ENCODE data around the gene DGCR8. TPM values are rescaled to one million over a fixed set of nuclear protein-coding genes. Genes with fewer than 3 reads are reported as not detected.

The DGCR8 gene
- polyA plus RNA-seq: 2.0 and 4.5 TPM in 2 replicates

DNA sequence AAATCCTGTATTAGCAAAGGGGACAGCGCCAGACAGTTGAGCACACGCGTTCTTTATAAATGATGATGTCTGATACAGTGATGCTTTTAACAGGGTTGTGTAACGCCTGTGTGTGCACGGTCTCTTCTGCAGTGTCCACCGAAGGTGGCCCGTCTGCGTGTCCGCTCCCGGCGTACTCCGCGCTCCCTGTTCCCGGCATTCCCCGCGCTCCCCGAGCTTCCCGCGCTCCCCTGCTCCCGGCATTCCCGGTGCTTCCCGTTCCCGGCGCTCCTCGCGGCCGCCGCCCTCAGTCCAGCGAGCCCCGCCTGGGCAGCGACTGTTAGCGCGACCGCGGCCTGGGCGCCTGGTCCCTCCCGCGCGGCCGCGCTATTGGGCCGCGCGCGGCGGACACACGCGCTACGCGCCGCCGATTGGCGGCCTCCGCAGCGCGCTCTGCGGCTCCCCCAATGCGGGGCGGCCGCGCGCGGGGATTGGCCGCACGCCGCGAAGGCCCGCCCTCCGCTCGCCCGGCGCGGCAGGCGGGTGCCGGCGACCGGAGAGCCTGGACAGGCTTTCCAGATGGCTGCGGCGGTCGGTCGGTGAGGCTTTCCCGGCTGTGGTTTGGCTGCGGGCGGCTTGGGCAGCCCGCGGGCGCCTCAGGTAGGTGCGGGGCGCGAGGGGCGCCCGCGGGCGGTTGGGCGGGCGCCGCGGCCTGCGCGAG, at the start of gene DGCR8:
Gene DGCR8 (plus strand): TSS at position 497 of the 700 bp plus-strand sequence. CDS start 5,723 bp downstream, outside the sequence.

DNA sequence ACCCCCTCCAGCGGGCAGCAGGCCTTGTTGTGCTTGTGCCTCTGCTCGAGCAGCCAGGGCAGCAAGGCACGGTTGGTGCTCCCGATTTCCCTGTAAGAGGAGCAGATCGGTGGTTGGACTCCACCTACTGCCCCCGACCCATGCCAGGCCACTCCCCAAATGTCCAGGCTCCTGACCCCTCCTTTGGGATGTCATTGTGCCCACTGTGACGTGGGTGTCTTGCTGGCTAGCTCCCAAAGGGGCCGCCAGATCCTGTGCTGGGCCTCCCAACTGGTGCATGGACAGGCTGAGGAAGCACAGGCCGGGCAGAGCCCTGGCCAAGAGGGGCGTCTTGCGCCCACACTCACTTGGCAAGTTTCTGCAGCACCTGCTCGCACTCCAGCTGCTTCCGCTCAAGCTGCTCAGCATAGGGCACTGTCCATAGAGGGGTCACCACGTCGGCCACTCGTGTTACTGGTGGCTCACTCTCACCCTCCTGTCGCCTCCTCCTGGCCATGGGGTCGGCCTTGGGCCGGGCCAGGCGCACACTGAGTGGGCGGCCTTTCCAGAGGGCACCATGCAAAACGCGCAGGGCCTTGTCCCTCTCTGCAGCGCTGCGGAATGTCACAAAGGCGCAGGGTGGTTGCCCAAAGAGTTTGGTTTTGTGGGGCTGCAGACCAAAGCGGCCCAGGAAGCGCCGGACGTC, 35.8 kb downstream of the DGCR8 start, which contains the start of gene RANBP1:
Gene RANBP1 (plus strand): TSS at position 414 of the 685 bp plus-strand sequence. CDS start 81 bp downstream, at position 495.

DNA sequence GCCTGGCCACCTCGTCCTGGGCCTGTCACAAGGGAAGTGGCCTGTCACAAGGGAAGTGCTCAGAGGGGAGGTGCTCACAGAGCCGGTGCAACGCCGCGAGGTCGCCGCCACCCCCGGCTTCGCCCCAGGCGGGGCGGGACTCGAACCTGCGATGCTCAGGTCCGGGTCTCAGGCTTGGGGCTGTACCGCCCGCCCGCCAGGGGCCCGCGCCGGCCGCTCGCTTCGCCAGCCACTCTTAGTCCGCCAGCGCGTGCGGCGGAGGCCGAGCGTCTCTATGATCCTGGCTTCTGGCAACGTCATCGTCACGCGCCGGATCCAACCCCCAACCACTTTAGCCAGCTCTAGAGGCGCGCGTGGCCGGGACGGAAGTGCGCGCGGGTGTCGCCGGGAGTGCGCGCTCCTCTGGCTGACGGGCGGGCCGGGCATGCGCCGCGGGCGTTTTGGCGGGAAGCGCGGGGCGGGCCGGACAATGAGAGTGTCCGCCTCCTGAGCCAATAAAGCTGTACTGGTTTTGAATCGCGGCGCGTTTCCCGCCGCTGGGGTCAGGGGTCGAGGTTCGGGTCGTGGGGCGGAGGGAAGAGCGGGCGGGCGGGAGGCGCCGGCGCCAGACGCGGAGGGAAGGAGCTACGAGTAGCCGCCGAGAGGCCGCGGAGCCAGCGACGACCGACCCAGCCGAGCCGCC, 37.1 kb downstream of the DGCR8 start, which contains the start of gene TRMT2A:
Gene TRMT2A (minus strand): TSS at position 276 of the 682 bp plus-strand sequence. CDS start 320 bp downstream, outside the sequence.

DNA sequence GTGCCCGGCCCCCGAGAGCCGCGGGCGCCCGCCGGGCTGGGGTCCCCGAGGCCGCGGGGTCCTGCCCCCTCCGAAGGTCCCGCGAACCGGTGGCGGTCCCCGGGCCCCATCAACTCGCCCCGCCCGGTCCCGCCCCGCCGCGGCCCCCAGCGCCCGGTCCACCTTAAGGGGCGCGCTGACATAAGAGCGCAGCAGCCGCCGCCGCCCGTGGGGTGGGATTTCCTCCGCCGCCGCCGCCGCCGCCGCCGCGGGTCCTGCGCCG, 51.5 kb downstream of the DGCR8 start, which contains the start of gene ZDHHC8:
Gene ZDHHC8 (plus strand): TSS at position 208 of the 262 bp plus-strand sequence. CDS start 144 bp downstream, outside the sequence.

DNA sequence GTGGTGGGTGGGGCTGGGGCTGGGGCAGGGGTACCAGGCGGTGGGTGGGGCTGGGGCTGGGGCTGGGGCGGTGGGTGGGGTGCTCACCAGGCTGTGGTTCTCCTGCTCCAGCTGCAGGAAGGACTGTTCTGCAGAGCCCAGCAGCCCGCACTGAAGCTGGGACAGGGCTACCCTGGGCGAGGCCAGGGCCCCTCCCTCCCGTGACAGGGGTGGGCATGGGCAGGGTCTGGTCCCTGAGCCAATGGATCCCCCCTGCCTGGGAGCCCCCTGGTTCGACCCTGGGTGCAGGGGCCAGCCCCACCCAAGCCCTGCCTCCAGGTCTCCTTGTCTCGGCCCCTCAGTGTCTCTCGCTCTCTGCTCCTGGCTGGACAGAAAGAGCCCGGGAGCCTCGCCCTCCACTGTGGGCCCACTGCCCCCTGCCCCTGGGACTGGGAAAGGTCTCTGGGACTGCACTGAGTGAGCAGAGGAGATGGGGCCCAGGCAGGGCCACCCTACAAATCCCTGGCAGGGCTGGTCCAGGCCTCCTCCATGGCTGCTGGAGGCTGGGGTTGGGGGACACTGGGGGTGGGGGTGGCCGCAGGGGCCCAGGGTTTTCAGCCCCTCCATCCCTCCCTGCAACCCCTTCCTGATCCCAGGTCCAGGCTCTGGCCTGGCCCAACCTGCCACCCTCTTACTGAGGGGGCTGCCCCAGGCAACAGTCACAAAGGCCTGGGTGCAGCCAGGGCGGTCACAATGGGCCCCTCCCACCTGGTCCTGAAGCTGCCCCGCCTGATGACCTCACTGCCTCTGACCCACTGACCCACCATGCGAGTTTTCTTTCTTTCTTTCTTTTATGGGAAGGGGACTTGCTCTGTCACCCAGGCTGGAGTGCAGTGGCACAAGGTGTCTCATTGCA, 70.6 kb downstream of the DGCR8 start, which contains the start of gene CCDC188:
Gene CCDC188 (minus strand): TSS at position 675 of the 895 bp plus-strand sequence. CDS start 69 bp downstream, at position 606.

Other genes with a start within 250 kb of the DGCR8 start
- 1.7 and 2.0 TPM in 2 replicates for gene GNB1L, start 225.4 kb upstream of the DGCR8 start, polyA plus RNA-seq
- gene RTL10, start 225.4 kb upstream of the DGCR8 start, polyA plus RNA-seq: 2.3 and 2.5 TPM in 2 replicates
- gene COMT, start 138.5 kb upstream of the DGCR8 start, polyA plus RNA-seq: 20.3 and 38.5 TPM in 2 replicates
- gene TXNRD2, start 138.4 kb upstream of the DGCR8 start, polyA plus RNA-seq: 0.83 and 1.7 TPM in 2 replicates
- 0.25 and 0.89 TPM in 2 replicates for gene ARVCF, start 63.4 kb upstream of the DGCR8 start, polyA plus RNA-seq
- gene TANGO2, start 59.1 kb upstream of the DGCR8 start, polyA plus RNA-seq: 5.4 and 9.0 TPM in 2 replicates
- gene RANBP1, start 35.9 kb downstream of the DGCR8 start, polyA plus RNA-seq: 42.3 and 68.2 TPM in 2 replicates
- 3.2 and 6.7 TPM in 2 replicates for gene TRMT2A, start 37.0 kb downstream of the DGCR8 start, polyA plus RNA-seq
- 0.66 and 0.77 TPM in 2 replicates for gene ZDHHC8, start 51.6 kb downstream of the DGCR8 start, polyA plus RNA-seq
- gene CCDC188, start 70.8 kb downstream of the DGCR8 start, polyA plus RNA-seq: not detected in 2 replicates
- 0.48 and 2.7 TPM in 2 replicates for gene RTN4R, start 188.1 kb downstream of the DGCR8 start, polyA plus RNA-seq
- gene DGCR6L, start 239.8 kb downstream of the DGCR8 start, polyA plus RNA-seq: 8.5 and 13.6 TPM in 2 replicates